NCI-H2196 (cell line): ENCODE results near the gene PIK3R2.
A peak's percentile ranks its signal among the peaks of the same experiment; 100 is the strongest.
"Not testable (repeated sequence)": the region's sequence is repeated elsewhere in the genome, so short reads cannot be mapped to it uniquely, and the experiment has no call there.

Experiments
- DNase-seq: peaks from one replicate; lab custom pipeline; 2025; ENCODE audit not compliant: unreplicated experiment; lab: John Stamatoyannopoulos, UW

The PIK3R2 gene

DNA sequence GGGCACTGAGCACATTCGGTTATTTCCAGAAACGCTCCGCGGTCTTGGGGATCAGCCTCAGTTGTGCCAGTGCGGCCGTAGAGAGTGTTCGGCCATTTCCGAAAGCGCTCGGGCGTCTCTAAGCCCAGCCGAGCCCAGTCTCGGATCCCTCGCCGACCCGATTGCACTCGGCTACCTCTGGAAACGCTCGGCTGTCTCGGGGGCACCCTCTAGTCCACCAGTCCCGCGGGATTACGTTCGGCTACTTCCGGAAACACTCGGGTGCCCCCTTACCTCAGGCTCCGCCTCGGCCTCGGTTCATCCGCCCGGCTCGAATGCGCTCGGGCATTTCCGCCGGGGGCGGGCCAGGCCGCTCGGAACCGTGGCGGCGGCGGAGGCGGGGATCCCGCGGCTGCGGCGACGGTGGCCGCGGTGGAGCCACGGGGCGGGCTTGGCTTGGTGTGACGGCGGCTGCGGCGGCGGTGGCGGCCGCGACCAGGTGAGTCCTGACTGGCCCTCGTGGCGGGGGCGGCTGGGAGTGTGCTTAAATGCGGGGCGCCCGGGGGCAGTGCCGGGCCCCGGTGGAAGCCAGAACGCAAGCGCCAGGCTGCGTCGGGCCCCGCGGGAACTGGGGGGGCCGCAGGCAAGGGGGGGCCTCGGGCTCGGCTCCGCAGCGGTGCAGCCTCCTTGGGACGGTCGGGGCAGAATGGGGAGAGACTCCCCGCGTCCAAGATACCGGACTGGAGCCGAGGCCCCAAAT, at the start of gene PIK3R2:
TSS of gene PIK3R2 (plus strand) at position 347 of the 739 bp plus-strand sequence. CDS start 2,717 bp downstream, outside the sequence.
- peak; percentile 100 for DNase-seq

GRCh38 chr19:18104793-18105131, 48.2 kb upstream of the PIK3R2 start:
- no peak for DNase-seq

- not testable (repeated sequence) for DNase-seq
These were observed 47.7 kb upstream of the PIK3R2 start for GRCh38 chr19:18105259-18105658.

GRCh38 chr19:18107235-18107634, 45.7 kb upstream of the PIK3R2 start:
- no peak for DNase-seq

- DNase-seq = no peak
These were observed 44.1 kb upstream of the PIK3R2 start for GRCh38 chr19:18108897-18109296.

- no peak for DNase-seq
These were observed 43.6 kb upstream of the PIK3R2 start for GRCh38 chr19:18109341-18109732.

DNA sequence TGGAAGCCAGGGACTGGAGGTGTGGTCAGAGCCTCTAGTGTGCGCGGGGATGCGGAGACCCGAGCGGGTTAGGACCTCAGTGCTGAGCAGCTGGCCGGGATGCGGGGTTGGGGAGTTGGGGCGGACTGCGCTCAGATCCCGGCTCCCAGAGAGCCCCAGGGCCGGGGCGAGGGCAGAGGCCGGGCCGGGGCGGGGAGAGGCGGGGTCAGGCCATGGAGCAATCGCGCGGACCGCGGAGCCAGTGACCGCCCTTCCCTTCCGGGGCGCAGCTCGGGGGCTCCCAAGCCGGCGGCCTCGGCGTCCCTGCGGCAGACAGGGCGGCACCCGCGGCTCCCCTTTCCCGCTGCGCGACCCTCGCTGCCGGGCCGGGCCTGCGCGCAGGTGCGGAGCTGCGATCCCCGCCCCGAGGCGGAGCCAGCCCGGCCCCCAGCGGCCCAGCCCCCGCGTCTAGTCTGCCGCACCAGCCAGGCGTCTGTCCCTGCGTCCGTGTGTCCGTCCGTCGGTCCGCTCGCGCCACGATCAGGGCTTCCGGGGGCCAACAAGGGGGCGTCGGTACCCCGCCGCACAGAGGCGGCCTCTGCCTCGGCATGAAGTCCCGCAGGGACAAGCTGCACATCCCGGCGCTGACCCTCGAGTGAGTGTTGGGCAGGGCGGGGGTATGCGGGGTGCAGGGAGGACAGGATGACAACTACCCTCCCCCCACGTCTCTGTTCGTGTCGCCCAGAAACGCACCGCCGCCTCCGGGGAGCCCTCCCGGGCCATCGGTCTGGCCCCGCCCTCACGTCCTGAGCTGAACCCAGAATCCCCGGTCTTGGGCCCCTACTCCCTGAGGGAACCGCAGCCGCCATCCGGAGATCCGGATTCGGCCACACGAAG, 43.0 kb upstream of the PIK3R2 start:
- DNase-seq = peak; percentile 32

GRCh38 chr19:18110609-18111232, 42.2 kb upstream of the PIK3R2 start:
- no peak for DNase-seq

DNA sequence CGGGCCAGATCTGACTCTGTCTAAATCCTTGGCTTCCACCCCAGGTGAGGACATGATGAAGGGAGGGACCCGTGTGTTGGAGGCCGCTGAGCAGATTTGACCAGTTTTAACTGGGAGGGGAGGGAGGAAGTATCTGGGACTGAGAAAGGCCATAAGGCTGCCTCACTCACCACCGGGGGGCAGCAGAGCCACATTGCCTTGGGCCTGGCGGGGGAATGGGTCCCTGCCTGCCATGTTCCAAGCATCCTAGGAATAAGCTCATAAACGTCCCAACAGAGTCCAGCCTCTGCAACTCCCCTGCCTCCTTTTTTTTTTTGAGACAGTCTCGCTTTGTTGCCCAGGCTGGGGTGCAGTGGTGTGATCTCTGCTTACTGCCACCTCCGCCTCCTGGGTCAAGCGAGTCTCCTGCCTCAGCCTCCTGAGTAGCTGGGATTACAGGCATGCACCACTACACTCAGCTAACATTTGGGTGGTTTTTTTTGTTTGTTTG, 39.9 kb upstream of the PIK3R2 start:
- peak; percentile 90 for DNase-seq

- no peak for DNase-seq
These were observed 39.1 kb upstream of the PIK3R2 start for GRCh38 chr19:18113827-18114226.

DNA sequence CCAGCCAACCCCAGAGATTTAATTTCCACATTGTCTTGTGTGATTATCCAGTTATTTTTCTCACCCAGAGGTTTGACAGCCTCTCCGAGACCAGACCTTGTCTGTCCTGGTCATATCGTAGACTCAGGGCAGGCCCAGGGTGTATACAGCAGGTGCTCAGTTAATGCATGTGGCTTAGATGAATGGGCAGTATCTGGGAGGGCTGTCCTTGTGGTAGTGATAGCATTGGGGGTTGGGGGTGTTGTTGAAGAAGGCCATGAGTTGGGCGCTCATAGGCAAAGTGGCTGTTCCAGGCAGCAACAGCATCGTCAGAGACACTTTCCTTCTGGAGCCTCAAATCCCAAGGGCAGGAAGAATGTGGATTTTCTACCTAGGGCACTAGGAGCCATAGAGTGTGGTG, 38.5 kb upstream of the PIK3R2 start:
- no peak for DNase-seq

DNA sequence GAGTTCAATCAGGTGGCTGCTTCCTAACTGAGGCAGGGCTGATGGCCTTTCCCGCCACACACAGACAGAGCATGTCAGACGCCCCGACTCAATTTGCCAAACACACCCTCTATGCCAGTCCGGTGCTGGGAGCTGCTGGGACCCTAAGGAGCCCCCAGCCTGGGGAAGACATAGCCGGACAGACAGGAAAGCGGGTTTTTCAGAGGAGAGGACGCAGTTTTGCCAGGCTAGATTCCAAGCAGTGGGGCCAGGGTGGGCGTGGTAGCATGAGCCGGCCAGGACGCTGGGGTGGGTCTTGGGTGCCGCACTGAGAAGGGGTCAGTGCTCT, 35.6 kb upstream of the PIK3R2 start:
- DNase-seq = no peak

- peak; percentile 93 for DNase-seq
These were observed 35.1 kb upstream of the PIK3R2 start for GRCh38 chr19:18117692-18118378.

DNA sequence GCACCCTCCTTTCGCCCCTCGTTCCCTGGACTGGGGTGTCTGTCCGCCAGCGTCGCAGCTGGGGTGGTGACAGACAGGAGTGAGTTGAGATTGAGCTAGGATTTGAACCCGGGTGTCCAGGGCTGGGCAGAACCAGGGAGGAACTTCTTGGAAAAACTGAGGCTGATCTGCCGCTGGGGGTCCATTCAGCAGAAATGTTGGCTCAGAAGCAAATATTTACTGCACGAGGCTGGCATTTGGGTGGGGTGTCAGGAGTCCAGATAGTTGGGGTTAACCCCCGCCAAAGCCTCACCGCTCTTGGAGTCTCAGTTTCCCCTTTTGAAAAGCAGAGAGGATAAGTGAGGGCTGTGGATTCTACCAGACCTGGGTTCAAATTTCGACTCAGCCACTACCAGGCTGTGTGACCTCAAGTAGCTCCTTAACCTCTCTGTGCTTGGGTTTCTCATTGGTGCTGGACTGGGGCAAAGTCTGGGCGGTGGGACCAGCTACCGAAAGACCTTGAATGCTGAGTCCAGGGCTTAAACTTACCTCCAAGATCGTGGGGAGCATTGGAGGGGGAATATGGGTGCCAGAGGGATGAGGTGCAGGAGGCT, 34.4 kb upstream of the PIK3R2 start:
- no peak for DNase-seq

DNA sequence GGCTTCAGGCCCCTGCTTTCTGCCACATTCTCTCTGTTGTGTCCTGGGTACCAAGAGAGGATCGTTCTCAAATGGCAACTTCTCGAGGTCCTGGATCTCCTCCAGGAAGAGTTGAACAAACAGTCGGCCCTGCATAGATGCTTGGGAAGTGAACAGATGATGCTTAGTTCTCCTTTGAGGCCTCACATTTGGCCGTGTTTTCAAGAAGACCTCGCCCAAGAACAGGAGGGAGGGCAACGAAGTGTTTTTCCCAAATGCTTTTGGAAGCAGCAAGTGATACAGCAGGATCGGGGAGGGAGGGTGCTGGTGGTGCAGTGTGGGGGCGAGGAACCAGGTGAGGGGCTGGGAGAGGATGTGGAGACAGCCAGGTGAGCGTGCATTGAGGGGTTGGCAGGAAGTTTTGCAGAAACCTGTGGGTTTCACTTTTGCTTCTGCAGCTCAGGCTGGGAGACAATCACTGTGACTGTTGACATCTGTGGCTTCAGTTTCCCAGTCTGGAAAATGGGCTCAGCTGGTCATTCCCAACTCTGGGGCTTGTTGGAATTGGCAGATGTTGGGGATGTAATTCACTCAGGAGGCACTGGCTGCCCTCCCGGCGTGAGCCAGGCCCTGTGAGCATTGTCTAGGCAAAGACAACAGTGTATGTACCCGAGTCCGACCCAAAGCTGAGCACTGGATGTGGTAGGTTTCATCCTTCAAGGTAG, 33.8 kb upstream of the PIK3R2 start:
- no peak for DNase-seq

DNA sequence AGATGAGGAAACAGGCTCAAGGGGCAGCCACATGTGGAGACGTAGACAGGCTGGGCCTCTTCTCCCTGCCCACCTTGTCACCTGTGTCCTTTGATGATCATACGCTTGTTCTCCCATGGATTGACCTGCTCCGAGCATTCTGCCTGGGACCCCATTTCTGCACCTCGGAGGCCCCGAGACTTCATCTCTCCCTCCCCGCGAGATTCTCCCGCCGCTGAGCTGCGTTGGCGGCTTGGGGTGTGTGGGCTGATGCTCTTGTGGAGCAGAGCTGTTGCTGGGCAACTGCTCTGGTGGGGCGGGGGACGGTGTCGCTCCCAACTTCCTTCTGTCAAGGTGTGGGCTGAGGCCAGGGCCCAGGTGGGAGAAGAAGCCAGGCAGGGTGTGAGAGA, 33.3 kb upstream of the PIK3R2 start:
- DNase-seq = no peak

- DNase-seq = no peak
These were observed 32.8 kb upstream of the PIK3R2 start for GRCh38 chr19:18120127-18120526.

- no peak for DNase-seq
These were observed 31.8 kb upstream of the PIK3R2 start for GRCh38 chr19:18121166-18121565.

DNA sequence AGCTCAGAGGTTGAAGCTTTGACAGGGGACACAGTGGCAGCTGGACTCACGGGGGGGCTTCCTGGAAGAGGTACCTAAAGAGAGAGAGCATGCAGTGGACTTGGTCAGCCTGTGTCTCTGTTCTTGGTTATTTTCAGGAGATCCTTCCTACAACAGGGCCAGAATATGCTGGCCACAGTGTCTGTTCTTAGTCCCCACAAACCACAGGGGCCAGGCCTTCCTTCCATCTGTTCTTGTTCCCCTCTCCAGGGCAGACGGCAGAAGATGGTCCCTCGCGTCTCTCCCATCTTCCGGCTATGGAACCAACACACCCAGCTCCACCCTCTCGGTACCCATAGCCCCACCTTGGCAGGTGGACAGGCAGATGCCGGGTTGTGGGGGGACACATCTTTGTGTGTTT, 30.5 kb upstream of the PIK3R2 start:
- no peak for DNase-seq
